HG02973 (cell line): Measurements from ENCODE around the gene NXF1.
"Not testable (repeated sequence)": the region's sequence is repeated elsewhere in the genome, so short reads cannot be mapped to it uniquely, and the experiment has no call there.

ENCODE experiments used
- ATAC-seq: cut with Tn5 transposase; IDR thresholded peaks from one replicate; pipeline ENCODE4 v1.9.1; 2021; ENCODE audit warnings: moderate library complexity; ENCODE audit not compliant: unreplicated experiment

The NXF1 gene

DNA sequence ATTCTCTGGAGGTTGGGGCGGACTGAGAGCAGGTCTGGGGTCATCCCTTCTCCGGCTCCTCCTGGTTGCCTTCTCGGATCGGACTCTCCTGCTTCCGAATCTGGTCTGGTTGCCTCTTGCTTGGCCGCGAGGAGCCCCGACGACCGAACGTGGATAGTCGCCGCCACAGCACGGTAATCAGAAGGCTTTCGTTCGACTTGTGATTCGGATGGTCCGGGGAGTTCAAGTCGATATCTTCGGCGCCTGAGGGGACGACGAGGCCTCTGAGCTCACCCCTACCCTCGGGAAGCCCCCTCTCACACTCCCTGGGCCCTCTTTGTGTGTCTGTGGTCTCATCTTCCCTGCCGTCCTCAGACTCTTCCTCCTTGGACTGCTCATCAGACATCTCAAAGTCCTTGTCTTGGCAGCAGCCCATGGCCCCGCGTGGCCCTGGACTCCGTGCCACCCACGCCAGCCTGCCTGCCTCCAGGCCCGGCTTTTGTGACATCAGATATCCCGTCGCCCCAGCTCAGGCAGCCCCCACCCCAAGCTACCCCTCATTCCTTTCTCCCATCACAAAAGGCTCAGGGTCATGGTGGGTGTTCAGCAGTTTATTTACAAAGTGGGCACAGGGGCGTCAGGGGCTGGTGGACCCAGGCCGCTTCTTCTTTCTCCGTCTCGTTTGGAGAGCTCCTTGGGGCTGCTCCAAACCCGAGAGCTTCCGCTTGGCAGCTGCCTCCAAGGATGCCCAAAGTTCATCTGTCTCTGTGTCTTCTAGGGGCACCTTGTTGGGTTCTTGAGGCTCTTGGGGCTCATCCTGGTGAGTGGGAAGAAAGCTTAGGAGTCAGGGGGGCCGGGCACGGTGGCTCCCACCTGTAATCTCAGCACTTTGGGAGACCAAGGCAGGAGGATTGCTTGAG lies 27.3 kb upstream of the NXF1 start, which contains the start of gene TEX54:
TEX54 (minus strand) TSS at position 506 of the 899 bp plus-strand sequence.
- ATAC-seq: peak; percentile 8

DNA sequence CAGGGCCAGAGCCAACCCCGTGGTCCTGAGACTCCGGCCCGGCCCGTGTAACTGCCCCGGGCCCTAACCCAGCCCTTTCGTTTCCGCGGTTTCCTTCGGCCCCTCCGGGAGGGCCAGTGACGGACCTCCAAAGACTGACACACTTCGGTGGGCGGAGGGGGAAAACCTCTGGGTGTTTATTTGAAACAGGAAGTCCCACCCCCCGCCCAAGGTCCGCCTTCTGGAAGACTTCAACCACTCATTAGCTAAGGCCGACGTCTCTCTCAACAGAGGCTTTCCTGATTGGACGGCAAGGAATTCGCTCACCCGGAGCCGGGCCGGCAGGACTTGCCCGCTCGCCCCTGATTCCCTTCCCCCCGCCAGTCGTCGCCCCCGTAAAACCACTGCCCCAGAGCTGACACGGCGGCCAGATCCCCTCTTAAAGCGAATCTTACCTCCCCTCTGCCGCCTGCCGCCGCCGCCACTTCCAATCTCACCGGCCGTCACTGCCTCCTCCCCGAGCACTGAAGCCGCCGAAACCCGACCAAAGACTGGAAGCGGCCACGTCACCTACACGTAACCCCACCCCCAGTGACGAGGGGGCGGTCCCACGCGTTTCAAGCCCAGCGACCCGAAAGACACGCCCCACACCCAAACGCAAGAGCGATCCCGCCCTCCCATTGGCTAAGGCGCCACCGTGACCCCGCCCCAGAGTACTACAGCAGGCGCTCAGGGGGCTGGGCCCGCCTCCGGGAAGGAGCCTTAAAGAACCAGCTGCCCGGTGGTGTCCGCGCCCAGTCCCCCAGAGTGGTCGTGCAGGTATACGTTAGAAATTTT lies 26.5 kb upstream of the NXF1 start, which contains the start of gene STX5:
STX5 (minus strand) TSS at position 532 of the 816 bp plus-strand sequence. CDS start 808 bp downstream, outside the sequence.
- peak; percentile 75 for ATAC-seq

DNA sequence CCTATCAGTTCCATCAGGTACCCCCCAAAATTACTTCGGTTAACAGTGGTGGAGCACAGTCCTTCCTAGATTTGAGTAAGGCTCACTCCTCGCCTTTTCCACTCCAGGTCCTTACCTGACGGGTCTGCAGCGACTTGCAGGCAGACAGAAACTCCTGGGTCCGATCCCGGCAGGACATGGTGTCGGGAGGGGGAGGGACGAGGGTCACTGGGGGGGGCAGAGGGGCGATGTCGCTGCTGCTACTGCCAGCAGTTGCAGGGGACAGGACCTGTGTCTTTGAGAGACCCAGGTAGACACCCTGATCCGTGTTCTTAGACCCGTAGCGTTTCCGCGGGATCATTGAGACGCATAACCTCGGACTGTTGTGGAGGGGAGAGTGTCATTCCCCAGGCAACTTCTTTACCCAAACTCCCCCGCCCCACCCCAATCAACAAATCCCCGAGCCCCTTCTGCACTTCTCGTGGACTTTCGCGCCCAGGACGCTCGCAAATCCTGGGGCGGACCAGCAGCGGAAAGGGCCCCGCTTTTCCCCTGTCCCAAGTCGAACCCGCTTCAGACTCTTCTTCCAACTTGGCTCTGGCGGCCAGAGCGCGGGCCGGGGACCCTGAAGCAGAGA lies 25.8 kb upstream of the NXF1 start:
- peak; percentile 5 for ATAC-seq

DNA sequence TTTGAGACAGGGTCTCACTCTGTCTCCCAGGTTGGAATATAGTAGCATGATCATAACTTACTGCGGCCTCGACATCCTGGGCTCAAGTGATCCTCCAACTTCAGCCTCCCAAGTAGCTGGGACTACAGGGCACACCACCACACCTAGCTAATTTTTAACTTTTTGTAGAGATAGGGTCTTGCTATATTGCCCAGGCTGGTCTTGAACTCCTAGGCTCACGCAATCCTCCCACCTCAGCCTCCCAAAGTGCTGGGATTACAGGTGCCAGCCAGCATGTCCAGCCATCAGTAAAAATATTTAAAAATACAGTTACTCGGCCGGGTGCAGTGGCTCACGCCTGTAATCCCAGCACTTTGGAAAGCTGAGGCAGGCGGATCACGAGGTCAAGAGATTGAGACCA lies 22.9 kb upstream of the NXF1 start:
- not testable (repeated sequence) for ATAC-seq

DNA sequence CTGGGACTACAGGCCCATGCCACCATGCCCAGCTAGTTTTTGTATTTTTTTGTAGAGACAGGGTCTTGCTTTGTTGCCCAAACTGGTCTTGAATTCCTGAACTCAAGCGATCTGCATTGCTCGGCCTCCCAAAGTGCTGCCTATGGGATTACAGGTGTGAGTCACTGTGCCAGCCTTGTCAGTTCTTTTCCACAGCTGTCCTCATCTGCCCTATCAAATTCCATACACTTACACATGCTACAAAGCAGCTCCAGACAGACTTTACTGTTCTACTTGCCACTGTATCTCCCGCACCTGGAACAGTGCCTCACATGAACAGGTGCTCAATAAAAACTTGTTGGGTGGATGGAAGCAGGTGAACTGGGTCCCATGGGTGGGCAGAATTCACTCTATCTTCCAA lies 18.4 kb upstream of the NXF1 start:
- ATAC-seq: no peak

- no peak for ATAC-seq
These were observed 11.9 kb upstream of the NXF1 start for GRCh38 chr11:62817129-62817528.

DNA sequence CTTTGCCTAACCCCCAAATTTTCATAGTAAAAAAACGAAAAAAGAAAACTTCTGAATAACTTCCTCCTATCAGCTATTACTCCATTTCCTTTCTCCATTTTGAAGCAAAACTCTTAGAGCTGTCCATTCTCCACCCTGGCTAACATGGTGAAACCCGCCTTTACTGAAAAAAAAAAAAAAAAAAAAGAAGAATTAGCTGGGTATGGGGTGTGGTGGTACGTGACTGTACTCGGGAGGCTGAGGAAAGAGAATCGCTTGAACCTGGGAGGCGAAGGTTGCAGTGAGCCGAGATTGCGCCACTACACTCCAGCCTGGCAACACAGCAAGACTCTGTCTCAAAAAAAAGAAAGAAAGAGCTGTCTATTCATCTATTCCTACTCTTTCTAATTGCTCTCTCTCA lies 11.3 kb upstream of the NXF1 start:
- ATAC-seq: no peak

DNA sequence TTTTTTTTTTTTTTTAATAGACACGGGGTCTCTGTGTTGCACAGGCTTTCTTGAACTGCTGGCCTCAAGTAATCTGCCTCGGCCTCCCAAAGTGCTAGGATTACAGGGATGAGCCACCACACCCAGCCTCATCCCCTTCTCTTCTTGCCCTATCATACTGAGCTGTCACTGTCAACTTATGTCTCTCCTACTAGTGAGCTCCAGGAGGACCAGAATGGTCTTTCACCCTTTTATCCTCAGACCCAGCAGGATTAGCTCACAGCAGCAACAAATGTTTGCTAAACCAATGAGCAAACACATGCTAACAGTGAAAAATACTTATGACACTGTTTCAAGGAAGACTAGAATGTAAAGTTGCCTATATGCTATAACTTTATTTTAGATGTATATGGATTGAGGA lies 6.4 kb upstream of the NXF1 start:
- ATAC-seq: no peak

- no peak for ATAC-seq
These were observed 5.5 kb upstream of the NXF1 start for GRCh38 chr11:62810748-62811147.

- no peak for ATAC-seq
These were observed 1.4 kb upstream of the NXF1 start for GRCh38 chr11:62806611-62807121.

DNA sequence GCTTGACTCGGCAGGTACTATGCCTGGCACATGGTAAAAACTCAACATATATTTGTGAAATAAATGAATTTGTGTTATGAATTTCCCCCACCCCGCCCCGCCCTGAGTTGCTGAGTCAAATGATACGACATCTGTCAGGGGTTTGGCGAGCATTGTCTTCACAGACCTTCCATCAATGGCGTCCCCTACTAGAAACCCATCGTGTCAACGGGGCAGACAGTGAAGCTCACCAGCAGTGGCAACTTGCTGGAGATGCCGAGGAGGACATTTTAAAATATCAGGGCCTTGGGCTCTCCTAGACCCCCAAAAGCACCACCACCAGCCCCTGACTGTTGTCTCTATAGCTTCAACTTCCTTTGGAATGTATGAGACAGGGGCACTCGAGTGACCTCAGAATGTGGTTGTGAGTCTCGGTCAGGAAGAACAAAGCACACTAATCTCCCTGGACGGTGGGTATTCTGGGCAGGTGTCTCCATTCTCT lies 761 bp upstream of the NXF1 start:
- no peak for ATAC-seq

GRCh38 chr11:62804310-62805075 lies 747 bp downstream of the NXF1 start:
- ATAC-seq: peak; percentile 11

- ATAC-seq: no peak
These were observed 4.2 kb downstream of the NXF1 start for GRCh38 chr11:62801071-62801470.

DNA sequence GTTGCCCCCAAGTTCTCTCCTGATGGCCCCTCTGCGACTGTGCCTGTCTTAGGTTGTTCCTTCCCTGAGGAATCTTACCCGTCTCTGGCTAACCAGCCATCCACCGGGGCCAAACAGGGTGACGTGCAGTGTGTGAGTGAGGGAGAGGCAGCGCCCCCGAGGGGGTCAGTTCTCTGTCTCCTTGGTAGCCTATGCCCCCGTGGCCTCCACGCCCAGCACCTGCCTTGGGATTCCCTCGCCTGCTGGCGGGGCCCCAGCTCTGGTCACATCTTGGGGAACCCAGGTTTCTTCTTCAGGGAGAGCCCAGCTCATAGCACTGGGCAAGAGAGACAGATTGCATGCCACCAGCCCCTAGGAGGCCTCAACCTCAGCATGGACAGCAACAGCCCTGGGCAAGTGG lies 5.8 kb downstream of the NXF1 start:
- no peak for ATAC-seq

- ATAC-seq: no peak
These were observed 9.0 kb downstream of the NXF1 start for GRCh38 chr11:62796281-62796680.

DNA sequence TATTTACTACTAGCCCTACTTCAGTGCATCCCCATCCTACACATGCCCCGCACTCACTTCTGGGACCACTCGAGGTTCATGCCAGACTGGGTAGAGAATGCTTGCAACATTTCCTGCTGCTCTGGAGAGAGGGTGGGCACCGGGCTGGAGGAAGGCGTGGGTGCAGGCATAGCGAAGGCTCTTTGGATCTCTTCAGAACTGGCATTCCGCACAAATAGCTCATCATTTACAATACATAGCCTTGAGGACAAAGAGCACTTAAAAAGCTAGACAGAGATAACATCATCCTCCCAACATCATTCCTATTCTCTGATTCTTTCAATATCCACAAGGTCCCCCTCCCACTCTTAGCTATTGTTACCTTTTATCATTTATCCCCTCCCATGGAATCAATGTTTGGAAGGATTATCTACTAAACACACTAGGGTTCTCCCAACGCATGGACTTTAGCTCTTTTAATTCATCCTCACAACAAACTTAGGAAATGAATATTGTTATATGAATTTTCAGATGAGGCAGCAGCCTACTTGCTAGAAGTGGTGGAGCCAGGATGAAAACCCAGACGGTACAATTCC lies 11.0 kb downstream of the NXF1 start:
- no peak for ATAC-seq

GRCh38 chr11:62792202-62792575 lies 13.1 kb downstream of the NXF1 start:
- ATAC-seq: no peak

- ATAC-seq: peak; percentile 66
These were observed 13.6 kb downstream of the NXF1 start, which contains the start of gene TMEM223 for GRCh38 chr11:62791501-62792201. TMEM223 (minus strand) TSS chr11:62792006; CDS start chr11:62791994, 12 bp downstream.

GRCh38 chr11:62789576-62789975 lies 15.7 kb downstream of the NXF1 start:
- ATAC-seq: no peak
